ENCODE results near the gene NOP14.

GRCh38 chr4:2910409-2910808 lies 52.8 kb downstream of the NOP14 start:
- TF ChIP-seq CTCF (conservative IDR thresholded peaks at IDR 0.05 in 1 of 2, IDR thresholded peaks at IDR 0.05 in 1 of 2; ENCODE audit: extremely low read depth in 1 of 2, insufficient read depth in 1 of 2, low read depth in 1 of 2, low read length in 2 of 2) (no peak), EZH2 (IDR thresholded peaks at IDR 0.05; ENCODE audit: borderline replicate concordance, low read length) (no peak)
